ENCODE data around the gene PRXL2A. TPM values are rescaled to one million over a fixed set of nuclear protein-coding genes. Genes with fewer than 3 reads are reported as not detected.

PRXL2A gene
- total and polyA plus RNA-seq, 2 of the 4 experiments (the other 2 are of a cell fraction), result 0.90 to 0.92 TPM

DNA sequence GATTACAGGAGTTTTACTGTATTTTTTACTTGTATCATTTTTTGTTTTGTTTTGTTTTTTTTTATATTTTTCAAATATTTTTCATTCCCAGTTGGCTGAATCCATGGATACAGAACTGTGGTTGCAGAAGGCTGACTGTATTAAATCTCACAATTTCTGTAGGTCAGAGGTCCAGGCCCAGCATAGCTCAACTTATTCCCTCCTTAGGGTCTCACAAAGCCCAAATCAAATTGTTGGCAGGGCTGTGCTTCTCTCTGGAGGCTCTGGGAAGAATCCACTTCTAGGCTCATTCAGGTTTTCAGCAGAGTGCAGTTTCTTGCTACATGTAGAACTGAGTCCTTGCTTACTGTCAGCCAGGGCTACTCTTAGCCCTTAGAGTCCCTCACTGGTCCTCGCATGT lies 68.3 kb downstream of the PRXL2A start:
- no peak overlapping the region for H2BK15ac ChIP-seq (ENCODE audit: low read depth, low read length)
- no peak overlapping the region for H3K4me3 ChIP-seq (ENCODE audit: insufficient read depth, low read depth, low read length)
- BruUV-seq (replicated peaks), result no TSS peak
- H3K4me2 ChIP-seq (ENCODE audit: low read depth, low read length), result no peak overlapping the region
- H3K9me3 ChIP-seq (ENCODE audit: control insufficient read depth, insufficient read depth, low read length), result peaks cover 11% of the 10 kb centered on the region
- in situ Hi-C loops (cut with MboI; ENCODE audit: low sequenced_read_pairs) (no loop called here), intact Hi-C loops (cut with micrococcal nuclease) (no loop called here), dilution Hi-C loops (cut with HindIII; ENCODE audit: low sequenced_read_pairs, unreplicated experiment) (no loop called here)
- no peak overlapping the region for H4K8ac ChIP-seq (ENCODE audit: low read depth in 2 of 2, low read length in 2 of 2)
- H3K27me3 ChIP-seq (ENCODE audit: control insufficient read depth, insufficient read depth, low read length), result no peaks in the 10 kb centered on the region
- H3K27ac ChIP-seq (ENCODE audit: insufficient read depth, low read length), result no peak overlapping the region
- CTCF ChIA-PET, result no interaction called here
- H3K23ac ChIP-seq (ENCODE audit: low read depth, low read length), result no peak overlapping the region
- H4K20me1 ChIP-seq (ENCODE audit: insufficient read depth, low read length), result peaks cover 22% of the 10 kb centered on the region
- POLR2A ChIA-PET (ENCODE audit: unreplicated experiment), result no interaction called here
- ATAC-seq (ENCODE audit: low read depth) (no peak), DNase-seq (no peak)
- H3K56ac ChIP-seq (ENCODE audit: extremely low read depth, insufficient read depth, low read length), result no peak overlapping the region
- no peak overlapping the region for H2BK5ac ChIP-seq (ENCODE audit: low read depth, low read length, poor library complexity, severe bottlenecking)
- peaks cover 24% of the 10 kb centered on the region for H3K4me1 ChIP-seq (ENCODE audit: control insufficient read depth, insufficient read depth, low read length)
- no peak overlapping the region for H2AFZ ChIP-seq (replicated peaks; ENCODE audit: low read length, poor library complexity)
- no peaks in the 10 kb centered on the region; the same call in 1 of the 2 replicates for H3K36me3 ChIP-seq (ENCODE audit: control insufficient read depth, insufficient read depth, low read length)
- no peak overlapping the region for H2BK120ac ChIP-seq (ENCODE audit: low read depth, low read length)
- peaks cover 27 to 43% of the 10 kb centered on the region in 2 experiments for H3K79me1 ChIP-seq (ENCODE audit: low read depth in 1 of 2, low read length in 2 of 2)
- H3K9ac ChIP-seq (ENCODE audit: low read depth, low read length), result no peak overlapping the region
- H3K4ac ChIP-seq (ENCODE audit: low read depth, low read length), result 0 out of 2 replicates have a peak overlapping the region, but pooled peaks have one; percentile 13
- no peak overlapping the region for H2BK20ac ChIP-seq (ENCODE audit: low read depth, low read length)
- no peak overlapping the region for H2AK5ac ChIP-seq (ENCODE audit: low read depth, low read length)
- no peak overlapping the region for H4K91ac ChIP-seq (ENCODE audit: insufficient read depth, low read depth, low read length)
- H3K14ac ChIP-seq (replicated peaks; ENCODE audit: low read depth, low read length), result no peak overlapping the region
- H3K9me1 ChIP-seq (ENCODE audit: insufficient read depth, low read length), result peaks cover 24% of the 10 kb centered on the region
- H4K5ac ChIP-seq (ENCODE audit: low read depth, low read length), result no peak overlapping the region
- TF ChIP-seq MXI1 (IDR thresholded peaks at IDR 0.05; ENCODE audit: borderline replicate concordance, low read depth, low read length) (no peak), RCOR1 (IDR thresholded peaks at IDR 0.05; ENCODE audit: insufficient replicate concordance, low read length) (no peak), MAFK (IDR thresholded peaks at IDR 0.05; ENCODE audit: low read depth, low read length) (no peak), BHLHE40 (IDR thresholded peaks at IDR 0.05; ENCODE audit: low read depth, low read length) (no peak), SMC3 (IDR thresholded peaks at IDR 0.05; ENCODE audit: low read depth, low read length) (no peak), NFE2L2 (IDR thresholded peaks at IDR 0.05; ENCODE audit: low read depth, low read length) (no peak), RFX5 (IDR thresholded peaks at IDR 0.05; ENCODE audit: low read depth, low read length) (no peak), RAD21 (IDR thresholded peaks at IDR 0.05; ENCODE audit: low read length) (no peak), MAZ (IDR thresholded peaks at IDR 0.05; ENCODE audit: borderline replicate concordance, low read depth, low read length) (no peak), CEBPB (IDR thresholded peaks at IDR 0.05; ENCODE audit: low read depth, low read length) (no peak)
- TF ChIP-seq, protein P1, sequence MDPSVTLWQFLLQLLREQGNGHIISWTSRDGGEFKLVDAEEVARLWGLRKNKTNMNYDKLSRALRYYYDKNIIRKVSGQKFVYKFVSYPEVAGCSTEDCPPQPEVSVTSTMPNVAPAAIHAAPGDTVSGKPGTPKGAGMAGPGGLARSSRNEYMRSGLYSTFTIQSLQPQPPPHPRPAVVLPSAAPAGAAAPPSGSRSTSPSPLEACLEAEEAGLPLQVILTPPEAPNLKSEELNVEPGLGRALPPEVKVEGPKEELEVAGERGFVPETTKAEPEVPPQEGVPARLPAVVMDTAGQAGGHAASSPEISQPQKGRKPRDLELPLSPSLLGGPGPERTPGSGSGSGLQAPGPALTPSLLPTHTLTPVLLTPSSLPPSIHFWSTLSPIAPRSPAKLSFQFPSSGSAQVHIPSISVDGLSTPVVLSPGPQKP (IDR thresholded peaks at IDR 0.05; ENCODE audit: borderline replicate concordance, low read depth, low read length), result no peak
- TF ChIP-seq, protein P2, sequence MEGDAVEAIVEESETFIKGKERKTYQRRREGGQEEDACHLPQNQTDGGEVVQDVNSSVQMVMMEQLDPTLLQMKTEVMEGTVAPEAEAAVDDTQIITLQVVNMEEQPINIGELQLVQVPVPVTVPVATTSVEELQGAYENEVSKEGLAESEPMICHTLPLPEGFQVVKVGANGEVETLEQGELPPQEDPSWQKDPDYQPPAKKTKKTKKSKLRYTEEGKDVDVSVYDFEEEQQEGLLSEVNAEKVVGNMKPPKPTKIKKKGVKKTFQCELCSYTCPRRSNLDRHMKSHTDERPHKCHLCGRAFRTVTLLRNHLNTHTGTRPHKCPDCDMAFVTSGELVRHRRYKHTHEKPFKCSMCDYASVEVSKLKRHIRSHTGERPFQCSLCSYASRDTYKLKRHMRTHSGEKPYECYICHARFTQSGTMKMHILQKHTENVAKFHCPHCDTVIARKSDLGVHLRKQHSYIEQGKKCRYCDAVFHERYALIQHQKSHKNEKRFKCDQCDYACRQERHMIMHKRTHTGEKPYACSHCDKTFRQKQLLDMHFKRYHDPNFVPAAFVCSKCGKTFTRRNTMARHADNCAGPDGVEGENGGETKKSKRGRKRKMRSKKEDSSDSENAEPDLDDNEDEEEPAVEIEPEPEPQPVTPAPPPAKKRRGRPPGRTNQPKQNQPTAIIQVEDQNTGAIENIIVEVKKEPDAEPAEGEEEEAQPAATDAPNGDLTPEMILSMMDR (conservative IDR thresholded peaks at IDR 0.05; ENCODE audit: low read depth, low read length), result no peak
- no peak overlapping the region for H2AK9ac ChIP-seq (replicated peaks; ENCODE audit: low read depth, low read length, poor library complexity)
- WGBS, 2 experiments (ENCODE audit: extremely low coverage in 2 of 2, insufficient read length in 1 of 2), result no CpG with 5 or more reads among the region's 1 CpG
- H3K18ac ChIP-seq (ENCODE audit: low read depth, low read length), result no peak overlapping the region

Measured in IMR-90 (cell line).